Activated T-cell treated with anti-CD3 and anti-CD28 coated beads for 24 hours (primary cell): Measurements from ENCODE around the gene TEPSIN.

Source experiments
- DNase-seq: peaks from one replicate; pipeline ENCODE4 v3.0.0-alpha.2; 2020; ENCODE audit warnings: low read depth

The TEPSIN gene

DNA sequence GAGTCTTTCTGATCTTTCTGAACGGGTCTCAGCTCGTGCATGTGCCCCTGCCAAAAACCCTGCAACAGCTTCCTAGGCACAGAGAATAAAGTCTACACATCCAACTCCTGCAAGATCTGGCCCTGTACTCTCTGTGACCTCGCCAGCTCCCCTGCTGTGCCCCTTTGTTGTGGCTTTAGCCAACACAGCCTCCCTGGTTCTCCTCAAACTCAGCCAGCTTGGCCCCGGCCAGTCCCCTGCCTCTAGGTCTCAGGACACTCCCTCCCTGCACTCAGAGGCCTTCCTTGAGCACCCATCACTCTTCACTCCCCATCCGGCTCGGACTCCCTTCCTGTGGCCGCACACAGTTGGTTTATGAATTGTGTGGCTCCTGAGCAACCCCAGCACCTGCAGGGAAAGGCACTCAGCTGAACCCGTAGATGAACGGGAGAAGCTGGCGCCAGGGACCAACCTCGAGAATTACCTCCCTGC, 17.4 kb downstream of the TEPSIN start:
- DNase-seq, result no peak

DNA sequence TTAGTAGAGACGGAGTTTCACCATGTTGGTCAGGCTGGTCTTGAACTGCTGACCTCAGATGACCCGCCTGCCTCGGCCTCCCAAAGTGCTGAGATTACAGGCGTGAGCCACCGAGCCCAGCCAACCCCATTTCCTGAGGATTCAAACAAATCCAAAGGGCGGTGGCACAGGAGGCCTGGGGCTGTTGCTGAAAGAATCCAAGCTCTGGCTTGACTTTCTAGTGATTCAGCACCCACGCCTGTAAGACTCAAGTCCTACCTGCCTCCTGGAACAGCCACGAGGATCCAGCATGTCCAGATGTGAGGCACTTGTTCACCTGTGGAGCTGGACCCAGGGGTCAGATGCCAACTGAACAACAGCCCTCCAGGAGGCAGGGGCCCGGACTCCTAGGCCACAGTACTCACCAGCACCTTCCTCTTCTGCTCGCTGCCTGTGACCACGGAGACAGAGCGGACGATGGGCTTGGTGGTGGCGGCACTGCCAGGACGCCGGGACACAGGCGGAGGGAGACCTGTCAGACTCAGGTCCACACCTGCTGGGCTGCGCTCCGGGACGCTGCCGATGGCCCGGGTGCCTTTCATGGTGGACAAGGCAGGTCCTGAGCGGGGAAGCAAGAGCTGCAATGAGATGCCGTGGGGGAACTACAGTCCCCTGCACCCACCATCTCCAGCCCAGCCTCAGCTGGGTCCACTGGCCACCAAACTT, 19.2 kb downstream of the TEPSIN start:
- no peak for DNase-seq

DNA sequence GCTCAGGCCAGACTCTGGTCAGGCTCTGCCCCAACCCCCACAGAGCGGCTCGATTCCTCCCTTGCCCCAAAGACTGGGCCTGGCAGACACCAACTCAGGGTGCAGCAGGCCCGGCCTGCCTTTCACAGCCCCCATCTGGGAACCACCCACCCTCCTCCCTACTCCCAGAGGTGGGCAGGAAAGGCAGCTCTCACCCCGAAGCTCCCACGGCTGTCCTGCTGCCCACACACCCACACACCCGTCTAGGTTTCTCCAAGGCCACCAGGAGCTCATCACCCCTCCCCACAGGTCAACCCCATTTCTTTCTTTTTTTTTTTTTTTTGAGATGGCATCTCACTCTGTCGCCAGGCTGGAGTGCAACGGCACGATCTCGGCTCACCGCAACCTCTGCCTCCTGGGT, 19.9 kb downstream of the TEPSIN start:
- DNase-seq, result no peak

DNA sequence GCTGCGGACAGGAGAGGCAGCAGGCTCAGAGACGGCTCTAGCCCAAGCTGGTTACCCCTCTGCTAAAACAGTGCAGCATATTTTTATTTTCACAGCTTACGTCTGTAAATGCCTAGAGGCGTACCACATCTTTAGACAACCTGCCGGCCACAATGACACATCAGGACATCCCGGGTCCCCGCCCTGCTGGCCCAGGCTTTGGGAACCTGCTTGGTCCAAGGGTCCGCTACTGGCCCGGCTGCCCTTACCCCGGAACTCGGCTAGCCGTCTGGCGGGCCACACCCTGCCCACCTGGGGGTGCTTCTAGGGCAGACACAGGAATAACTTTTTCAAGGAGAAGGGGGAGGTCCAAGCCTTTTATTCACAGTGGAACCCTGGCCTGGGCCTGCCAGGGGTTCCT, 20.4 kb downstream of the TEPSIN start:
- no peak for DNase-seq

DNA sequence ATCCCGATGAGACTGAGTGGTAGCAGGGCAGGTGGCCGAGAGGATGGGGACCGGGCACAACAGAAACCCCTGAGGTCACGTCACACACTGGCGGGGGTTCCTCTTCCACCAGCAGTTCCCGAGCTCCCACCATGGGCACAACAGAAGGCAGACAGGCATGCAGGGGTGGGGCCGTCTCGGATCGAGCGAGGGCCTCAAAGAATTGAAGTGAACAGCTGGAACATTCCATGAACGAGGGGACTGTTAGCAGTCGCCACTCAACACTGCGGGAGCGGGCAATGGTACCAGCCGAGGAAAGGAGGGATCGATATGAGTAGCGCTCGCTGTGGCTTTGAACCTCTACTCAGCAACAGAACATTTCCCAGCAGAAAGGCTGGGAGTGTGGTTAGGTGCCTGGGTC, 21.4 kb downstream of the TEPSIN start:
- no peak for DNase-seq

DNA sequence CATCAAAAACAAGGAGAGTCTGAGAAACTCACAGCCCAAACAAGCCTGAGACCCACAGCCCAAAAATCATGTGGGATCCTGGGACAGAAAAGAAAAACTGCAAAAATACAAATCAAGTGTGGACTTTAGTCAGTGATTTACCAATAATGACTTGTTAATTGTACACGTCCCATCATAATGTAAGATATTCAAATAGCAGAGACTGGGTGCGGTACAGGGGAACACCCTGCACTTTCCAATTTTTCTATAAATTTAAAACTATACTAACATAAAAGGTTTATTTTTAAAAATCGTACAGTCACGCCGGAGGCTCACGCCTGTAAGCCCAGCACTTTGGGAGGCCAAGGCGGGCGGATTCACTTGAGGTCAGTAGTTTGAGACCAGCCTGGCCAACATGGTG, 24.9 kb downstream of the TEPSIN start:
- no peak for DNase-seq

DNA sequence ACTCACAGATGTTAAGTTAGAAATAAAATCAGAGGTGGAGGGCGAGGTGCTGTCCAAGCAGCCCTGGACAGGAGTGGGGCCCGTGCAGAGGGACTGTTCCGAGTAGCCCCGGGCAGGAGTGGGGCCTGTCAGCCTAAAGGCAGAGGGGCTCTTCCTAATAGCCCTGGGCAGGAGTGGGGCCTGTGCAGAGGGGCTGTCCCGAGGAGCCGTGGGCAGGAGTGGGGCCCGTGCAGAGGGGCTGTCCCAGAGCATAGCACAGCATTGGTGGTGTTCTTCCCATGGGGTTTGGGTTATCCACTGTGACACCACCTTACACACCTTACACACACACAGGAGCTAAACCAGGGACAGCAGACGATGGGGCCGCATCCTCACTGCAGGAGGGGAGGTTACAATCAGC, 26.5 kb downstream of the TEPSIN start:
- no peak for DNase-seq

DNA sequence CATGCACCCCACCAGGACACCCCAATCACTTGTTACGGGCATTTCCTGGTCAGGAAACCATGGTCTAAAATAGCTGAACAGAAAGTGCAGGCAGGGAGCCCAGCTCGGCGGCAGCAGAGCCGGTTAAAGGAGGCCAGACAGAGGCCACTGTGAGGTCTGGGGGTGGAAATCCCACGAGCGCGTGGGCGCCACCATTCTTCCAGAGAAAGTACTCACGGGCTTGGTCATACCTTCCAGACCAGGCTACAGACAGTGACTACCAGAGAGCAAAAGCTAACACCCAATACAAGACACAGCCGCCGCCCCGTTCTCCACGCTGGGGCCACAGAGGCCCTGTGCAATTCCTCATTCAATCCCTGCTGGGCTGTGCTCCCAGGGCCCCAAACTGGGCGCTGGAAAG, 28.0 kb downstream of the TEPSIN start:
- DNase-seq, result no peak

DNA sequence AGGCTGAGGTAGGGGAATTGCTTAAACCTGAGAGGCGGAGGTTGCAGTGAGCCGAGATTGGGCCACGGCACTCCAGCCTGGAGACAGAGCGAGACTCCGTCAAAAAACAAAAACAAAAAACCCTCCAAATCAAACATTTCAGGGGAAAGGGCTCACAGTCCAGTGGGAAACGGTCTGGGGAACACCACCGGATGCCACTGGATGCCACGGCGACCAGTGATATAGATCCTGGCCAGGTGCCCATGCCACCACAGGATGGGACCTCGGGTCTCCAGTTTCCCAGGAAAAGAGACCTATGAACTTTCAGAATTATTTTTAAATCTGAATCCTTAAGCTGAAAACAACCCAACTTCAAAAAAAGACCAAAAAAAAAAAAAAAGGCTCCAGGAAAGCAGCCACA, 28.4 kb downstream of the TEPSIN start:
- no peak for DNase-seq

DNA sequence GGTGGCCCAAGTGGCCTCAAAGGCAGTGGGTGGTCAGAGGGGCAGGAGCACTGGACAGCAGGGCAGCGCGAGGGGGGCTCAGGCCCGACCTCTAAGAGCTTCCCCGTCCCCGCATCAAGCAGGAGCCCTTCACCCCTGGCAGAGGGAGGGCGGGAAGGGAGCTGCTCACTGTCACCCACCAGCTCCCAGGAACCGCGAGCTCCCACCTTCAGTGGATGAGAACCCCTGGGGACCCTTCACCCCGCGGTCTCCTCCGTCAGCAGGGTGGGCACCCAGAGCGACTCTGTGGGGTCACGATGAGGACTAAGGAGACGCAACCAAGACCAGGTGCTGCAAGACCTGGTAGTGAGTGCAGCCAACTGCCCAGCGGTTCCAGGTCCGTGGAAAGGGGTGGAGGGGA, 29.7 kb downstream of the TEPSIN start:
- DNase-seq, result no peak

DNA sequence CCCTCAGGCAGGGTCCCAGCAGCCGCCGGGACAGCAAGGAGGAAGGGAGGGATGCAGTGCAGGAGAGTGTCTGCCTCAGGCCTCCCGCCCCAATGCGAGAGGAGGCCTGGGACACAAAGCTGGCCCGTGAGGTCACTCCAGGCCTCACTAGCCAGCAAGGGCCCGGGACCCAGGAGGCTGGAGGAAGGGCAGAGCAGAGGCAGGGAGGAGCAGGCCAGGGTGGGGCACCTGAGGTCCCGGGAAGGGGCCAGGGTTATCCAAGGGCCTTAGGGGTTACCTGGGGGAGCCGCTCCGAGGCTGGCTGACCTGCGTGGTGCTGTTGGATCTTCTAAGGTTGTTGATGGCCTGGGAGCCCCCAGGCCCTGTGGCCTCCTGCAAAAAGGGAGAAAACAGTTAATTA, 30.2 kb downstream of the TEPSIN start:
- no peak for DNase-seq

DNA sequence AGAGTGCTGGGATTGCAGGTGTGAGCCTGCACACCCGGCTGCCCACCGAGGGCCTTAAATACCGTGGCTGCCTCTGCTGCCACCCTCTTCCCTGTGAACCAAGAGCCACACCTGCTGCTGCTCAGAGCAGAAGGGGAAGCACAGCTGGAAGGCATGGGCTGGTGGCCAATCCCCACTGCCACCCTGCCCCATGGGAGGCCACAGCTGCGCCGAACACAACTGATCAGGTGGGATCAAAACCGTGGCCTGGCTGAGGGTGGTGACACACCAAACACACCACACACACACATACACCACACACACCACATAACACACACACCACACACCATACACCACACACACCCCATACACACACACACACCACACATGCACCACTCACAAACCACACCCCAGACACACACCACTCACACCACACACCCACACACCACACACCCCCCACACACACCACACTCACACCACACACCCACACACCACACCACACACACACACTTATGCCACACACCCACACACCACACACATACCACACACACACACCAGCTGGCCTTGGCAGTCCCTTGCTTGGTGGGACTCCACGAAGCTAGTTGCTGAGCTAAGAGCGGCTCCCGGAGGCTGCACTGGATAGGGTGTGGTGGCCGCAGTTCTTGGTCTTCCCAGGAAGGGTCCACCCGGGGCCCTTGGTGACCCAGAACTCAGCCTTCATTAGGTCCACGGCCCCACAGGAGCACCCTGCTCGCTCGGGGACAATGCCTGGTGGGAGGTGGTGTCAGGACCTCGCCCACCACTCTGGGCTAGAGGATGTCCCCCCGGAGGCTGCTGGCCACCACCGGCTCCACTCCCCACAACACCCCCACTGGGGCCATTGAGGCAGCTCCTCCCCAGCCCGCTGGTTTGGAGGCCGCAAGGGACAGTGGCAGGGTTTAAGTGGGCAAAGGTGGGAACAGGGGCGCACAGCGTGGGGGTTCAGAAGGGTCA, 31.0 kb downstream of the TEPSIN start:
- no peak for DNase-seq

DNA sequence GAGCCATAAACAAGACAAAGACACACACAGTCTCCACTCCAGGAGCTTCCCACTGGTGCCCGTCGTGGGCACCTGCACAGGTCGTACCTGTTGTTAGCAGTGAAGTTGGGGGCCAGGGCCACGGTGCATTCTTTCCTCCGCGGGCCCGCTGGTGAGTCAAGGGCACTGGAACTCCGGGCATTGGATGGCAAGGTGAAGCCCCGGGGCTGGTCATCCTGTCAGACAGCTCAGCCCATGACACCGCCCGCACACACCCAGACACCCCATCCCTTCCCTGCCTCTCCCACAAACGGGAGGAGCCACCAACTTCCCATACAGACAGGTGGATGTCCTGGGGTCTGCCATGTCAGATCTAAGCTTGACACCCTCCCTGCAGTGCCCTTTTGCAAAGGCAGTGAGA, 32.2 kb downstream of the TEPSIN start:
- no peak for DNase-seq

DNA sequence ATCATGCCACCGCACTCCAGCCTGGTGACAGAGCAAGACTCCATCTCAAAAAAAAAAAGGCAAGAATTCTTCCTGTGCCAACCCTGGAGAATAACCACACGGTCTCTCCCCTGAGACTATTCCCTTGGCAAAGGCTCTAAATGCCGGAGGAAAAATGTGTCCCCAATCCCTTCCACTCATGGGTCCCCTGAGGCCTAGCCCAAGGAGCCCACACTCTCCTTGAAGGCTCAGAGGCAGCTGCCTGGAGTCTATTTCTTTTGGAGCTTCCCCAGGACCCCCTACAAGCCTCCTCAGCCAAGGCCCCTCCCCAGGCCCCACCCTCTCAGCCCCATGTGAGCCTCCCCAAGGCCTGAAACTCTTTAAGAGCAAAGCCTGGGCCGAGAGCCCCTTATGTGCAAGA, 32.7 kb downstream of the TEPSIN start:
- no peak for DNase-seq

DNA sequence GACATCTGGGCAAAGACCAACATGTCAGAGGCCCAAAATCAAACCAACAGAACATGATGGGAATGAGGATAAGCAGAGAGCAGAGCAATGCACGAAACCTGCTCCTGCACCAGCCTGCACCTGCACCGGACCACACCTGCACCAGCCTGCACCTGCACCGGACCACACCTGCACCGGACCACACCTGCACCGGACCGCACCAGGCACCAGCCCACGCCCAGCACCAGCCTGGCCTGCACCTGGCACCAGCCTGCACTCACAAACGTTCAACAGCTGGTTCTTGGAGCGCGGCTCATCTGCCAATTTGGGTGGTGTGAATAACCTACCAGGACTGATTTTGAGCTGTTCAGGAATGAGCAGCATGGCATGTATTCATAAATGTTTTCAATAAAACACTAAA, 34.3 kb downstream of the TEPSIN start:
- DNase-seq, result no peak

DNA sequence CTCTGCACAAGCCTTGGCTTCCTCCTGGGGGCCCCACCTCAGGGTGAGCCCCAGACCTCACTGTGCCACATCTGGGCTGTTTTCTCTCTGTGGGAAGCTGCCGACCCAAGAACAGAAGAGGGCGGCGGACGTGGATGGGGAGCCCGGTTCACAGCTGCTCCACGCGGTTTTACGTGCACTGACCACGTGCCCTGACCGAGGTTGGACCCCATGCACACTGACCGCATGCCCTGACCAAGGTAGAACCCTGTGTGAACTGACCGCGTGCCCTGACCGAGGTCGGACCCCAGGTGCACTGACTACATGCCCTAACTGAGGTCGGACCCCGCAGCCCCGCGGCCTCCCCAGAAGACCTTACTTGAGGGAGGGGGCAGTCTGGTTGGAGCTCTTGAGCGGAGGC, 35.7 kb downstream of the TEPSIN start:
- no peak for DNase-seq

DNA sequence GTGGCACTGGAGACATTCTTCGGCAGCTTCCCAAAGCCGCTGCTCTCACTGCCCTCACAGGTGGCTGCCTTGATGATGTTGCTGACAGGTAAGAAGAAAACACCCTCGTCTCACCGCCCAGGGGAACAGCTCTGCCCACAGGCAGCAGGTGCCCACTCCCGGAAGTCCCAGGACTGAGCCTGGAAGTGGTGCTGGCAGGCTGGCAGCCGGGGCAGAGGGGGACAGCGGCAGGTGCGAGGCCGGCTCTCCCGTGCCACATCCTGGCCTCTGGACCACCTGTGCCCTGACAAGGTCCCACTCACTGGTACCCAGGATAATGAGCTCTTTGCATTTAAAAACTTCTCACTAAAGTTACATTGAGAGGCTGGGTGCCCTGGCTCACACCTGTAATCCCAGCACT, 36.5 kb downstream of the TEPSIN start:
- DNase-seq, result no peak

DNA sequence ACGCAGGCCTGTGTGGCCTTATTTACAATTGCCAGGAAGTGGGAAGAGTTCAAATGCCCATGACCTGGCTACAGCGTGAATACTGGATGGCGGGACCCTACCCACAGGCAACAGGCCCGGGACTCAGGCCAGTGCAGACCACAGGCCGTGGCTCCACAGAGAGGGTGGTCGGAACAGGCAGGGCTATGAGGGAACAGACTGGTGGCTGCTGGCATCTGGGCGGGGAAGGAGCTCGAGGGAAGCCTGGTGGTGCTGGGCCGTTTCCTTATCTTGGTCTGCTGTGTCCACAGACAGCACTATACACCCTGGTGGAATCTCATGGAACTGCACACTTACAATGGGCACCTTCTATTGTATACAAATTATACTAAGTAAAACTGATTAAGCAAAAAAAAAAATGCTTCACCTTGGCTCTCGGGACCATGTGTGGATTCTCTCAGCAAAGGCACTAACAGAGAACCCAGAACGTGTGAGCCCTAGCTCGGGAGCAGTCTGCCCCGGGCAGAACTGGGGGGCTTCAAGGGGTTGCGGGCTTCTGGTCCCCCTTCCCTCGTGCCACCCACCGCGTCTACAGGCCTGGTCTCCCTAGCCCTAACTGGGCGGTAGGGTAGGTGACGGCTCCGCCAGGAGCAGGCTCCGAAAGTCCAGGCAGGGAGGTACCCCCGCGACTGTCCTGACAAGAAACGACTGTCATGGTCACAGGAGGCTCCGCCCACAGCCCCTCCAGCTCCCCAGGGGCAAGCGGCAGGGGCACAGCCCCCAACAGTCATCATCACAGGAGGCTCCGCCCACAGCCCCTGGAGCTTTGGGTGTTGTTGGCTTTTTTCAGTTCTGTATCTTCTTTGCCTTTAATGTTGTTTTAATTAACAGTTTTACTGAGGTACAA, 37.9 kb downstream of the TEPSIN start:
- peak; percentile 8 for DNase-seq

DNA sequence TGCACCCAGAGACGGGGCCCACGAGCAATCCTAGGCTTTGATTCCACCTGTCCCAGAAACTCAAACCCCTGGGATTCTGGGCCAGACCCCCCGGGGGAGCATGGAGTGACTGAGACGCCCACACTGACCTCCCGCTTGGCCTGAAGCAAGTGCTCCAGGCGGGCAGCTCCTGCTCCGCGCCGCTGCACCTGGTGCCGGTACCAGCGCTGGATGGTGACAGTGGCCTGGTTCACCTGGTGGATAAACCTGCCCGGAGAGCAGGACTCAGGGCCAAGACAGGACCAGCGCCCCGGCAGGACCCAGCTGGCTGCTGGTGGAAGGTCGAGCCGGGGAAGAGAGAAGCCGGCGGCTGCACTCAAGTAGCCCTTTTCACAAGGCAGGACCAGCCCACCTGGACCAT, 38.7 kb downstream of the TEPSIN start:
- no peak for DNase-seq

DNA sequence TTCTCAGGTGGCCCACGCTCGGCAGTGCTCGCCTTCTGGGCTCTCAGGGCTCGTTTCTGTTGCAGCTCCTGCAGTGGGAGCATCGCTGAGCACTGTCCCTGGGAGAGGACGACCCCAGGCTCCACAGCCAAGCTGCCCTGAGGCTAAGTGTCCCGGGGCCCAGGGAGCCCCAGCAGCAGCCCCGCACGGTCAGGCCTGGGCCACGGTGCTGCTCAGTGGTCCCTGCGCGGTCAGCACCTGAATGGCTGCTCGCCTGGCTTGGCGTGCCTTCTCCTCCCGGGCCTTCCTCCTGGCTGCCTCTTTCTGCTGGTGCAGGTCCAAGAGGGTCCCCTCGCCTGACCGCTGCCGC, 39.4 kb downstream of the TEPSIN start:
- no peak for DNase-seq

DNA sequence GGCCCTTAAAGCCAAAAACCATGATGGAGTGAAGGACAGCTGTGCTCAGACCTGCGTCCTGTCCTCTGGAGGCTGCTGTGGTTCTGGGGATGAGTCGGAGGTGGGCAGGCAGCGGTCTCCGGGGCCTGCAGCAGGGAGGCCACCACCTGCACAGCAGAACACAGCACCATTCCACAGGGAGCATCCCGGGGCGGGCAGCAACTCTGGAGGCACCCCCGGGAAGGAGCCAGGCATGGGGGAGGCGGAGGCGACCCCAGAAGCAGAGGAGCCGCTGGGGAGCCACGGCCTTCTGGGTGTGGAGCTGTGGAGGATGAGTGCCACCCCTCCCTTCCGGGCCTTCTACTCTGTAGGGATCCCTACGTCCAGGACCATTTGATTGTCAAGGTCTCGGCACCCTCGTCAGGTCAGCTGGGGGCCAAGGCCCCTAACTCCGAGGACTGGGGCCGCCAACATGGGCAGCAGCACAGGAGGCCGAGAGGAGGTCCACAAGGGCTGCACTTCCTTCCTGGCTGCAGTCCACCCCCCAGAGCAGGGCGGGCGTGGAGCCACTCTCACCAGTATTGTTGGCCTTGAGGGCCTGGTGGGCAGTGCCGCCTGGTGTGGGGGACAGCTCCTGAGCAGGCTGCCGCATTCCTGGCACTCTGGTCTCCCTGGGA, 39.9 kb downstream of the TEPSIN start:
- DNase-seq, result no peak
